ENCODE measurements around the gene ZNF326. TPM values are rescaled to one million over a fixed set of nuclear protein-coding genes. Genes with fewer than 3 reads are reported as not detected.

ZNF326 gene
- total and polyA plus RNA-seq, 7 donors = 5.9 to 16.0 (median 10.0) TPM

DNA sequence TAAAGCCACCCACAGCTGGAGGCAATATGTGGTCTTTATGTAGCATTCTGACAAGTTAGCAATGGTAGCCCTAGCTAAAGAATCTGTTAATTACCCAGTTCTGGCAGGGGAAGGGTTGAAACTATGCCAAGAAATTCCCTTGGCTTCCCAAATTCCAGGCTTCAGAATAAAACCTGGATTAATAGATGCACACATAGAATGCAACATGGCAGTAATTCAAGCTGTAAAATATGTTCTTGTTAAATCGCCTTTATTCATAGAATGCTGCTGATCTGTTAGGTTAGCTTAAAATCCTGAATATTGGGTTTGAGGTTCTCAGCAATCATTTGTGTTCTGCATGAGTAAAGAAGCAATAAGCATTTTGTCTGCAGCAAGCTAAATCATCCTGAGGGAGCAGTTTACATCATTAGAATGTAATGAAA lies 80.1 kb downstream of the ZNF326 start:
- Histone ChIP-seq H3K27ac (no peak overlapping the region), H3K4me3 (no peak overlapping the region), H3K9me3 (no peaks in the 10 kb centered on the region), H3K36me3 (ENCODE audit: insufficient read depth in 1 of 2, low read depth in 1 of 2) (no peaks in the 10 kb centered on the region), H3K4me1 (no peaks in the 10 kb centered on the region), H3K27me3 (ENCODE audit: insufficient read depth in 3 of 3, low read length in 2 of 3) (no peaks in the 10 kb centered on the region)
- 5 to 21% (median 18%) methylated on average over 1 of the region's 1 CpG for WGBS, 3 donors
- DNase-seq (no peak), ATAC-seq (no peak)
- TF ChIP-seq, protein P1, sequence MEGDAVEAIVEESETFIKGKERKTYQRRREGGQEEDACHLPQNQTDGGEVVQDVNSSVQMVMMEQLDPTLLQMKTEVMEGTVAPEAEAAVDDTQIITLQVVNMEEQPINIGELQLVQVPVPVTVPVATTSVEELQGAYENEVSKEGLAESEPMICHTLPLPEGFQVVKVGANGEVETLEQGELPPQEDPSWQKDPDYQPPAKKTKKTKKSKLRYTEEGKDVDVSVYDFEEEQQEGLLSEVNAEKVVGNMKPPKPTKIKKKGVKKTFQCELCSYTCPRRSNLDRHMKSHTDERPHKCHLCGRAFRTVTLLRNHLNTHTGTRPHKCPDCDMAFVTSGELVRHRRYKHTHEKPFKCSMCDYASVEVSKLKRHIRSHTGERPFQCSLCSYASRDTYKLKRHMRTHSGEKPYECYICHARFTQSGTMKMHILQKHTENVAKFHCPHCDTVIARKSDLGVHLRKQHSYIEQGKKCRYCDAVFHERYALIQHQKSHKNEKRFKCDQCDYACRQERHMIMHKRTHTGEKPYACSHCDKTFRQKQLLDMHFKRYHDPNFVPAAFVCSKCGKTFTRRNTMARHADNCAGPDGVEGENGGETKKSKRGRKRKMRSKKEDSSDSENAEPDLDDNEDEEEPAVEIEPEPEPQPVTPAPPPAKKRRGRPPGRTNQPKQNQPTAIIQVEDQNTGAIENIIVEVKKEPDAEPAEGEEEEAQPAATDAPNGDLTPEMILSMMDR (IDR thresholded peaks at IDR 0.05) = no peak
- intact Hi-C loops (cut with DNase I) = no loop called here

DNA sequence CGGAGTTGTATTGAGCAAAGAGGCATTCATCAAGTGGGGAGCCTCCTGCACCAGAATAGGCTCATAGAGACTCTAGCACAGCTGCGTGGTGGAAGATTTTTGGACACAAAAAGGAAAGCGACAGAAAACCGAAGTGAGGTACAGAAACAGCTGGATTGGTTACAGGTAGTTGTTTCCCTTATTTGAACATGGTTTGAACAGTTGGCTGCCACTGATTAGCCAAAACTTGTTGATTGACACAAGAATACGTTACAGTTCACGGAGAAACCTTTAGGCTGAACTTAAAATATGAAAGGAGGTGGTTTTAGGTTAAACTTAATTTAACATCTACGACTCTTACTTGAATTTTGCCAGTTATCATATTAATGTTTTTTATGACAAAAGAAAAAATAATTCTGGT lies 89.1 kb downstream of the ZNF326 start:
- TF ChIP-seq, protein P1 (IDR thresholded peaks at IDR 0.05) = no peak
- ATAC-seq = no peak
- H3K27me3 ChIP-seq (ENCODE audit: insufficient read depth in 3 of 3, low read length in 2 of 3) = no peaks in the 10 kb centered on the region

More for the DNA sequence above, 89.1 kb downstream of the ZNF326 start:
- no peaks in the 10 kb centered on the region for H3K9me3 ChIP-seq
- DNase-seq = no peak
- intact Hi-C loops (cut with DNase I) = no loop called here
- H3K4me1 ChIP-seq = no peaks in the 10 kb centered on the region
- no peaks in the 10 kb centered on the region for H3K36me3 ChIP-seq (ENCODE audit: insufficient read depth in 1 of 2, low read depth in 1 of 2)
- WGBS, 3 donors = 82 to 87% (median 86%) methylated on average over 7 of the region's 7 CpGs
- no peak overlapping the region for H3K27ac ChIP-seq
- no peak overlapping the region for H3K4me3 ChIP-seq

Other genes with a start within 250 kb of the ZNF326 start
- 1 to 10 TPM; 3.5 to 6.7 (median 5.4) TPM for gene LRRC8D, start 174.1 kb upstream of the ZNF326 start, total RNA-seq
- 1 to 10 TPM; 4.2 to 7.1 (median 5.6) TPM for gene LRRC8D, start 174.1 kb upstream of the ZNF326 start, polyA plus RNA-seq

All from psoas muscle (tissue), 8 donors.